ENCODE data around the gene CHD3. TPM values are rescaled to one million over a fixed set of nuclear protein-coding genes. Genes with fewer than 3 reads are reported as not detected.

Gene CHD3
- total and polyA plus RNA-seq, 2 experiments from 2014 or later = 2.9 to 9.7 TPM

DNA sequence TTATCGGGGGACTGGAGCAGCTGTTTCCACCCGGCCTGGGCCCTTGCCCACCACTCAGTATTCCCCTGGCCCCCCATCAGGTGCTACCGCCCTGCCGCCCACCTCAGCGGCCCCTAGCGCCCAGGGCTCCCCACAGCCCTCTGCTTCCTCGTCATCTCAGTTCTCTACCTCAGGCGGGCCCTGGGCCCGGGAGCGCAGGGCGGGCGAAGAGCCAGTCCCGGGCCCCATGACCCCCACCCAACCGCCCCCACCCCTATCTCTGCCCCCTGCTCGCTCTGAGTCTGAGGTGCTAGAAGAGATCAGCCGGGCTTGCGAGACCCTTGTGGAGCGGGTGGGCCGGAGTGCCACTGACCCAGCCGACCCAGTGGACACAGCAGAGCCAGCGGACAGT, 39.9 kb upstream of the CHD3 start (continued):
- no peak for TF ChIP-seq ZNF331 (CRISPR knock-in tag; IDR thresholded peaks at IDR 0.05; ENCODE audit: low read depth)
- TF ChIP-seq STAT1 (IDR thresholded peaks at IDR 0.05; ENCODE audit: unreplicated experiment) = no peak
- TF ChIP-seq POLR2AphosphoS5 (IDR thresholded peaks at IDR 0.05; ENCODE audit: low read depth) = no peak
- TF ChIP-seq, protein P1, sequence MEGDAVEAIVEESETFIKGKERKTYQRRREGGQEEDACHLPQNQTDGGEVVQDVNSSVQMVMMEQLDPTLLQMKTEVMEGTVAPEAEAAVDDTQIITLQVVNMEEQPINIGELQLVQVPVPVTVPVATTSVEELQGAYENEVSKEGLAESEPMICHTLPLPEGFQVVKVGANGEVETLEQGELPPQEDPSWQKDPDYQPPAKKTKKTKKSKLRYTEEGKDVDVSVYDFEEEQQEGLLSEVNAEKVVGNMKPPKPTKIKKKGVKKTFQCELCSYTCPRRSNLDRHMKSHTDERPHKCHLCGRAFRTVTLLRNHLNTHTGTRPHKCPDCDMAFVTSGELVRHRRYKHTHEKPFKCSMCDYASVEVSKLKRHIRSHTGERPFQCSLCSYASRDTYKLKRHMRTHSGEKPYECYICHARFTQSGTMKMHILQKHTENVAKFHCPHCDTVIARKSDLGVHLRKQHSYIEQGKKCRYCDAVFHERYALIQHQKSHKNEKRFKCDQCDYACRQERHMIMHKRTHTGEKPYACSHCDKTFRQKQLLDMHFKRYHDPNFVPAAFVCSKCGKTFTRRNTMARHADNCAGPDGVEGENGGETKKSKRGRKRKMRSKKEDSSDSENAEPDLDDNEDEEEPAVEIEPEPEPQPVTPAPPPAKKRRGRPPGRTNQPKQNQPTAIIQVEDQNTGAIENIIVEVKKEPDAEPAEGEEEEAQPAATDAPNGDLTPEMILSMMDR (conservative IDR thresholded peaks at IDR 0.05; ENCODE audit: low read depth in 2 of 2) = no peak
- no peak for TF ChIP-seq ZNF114 (CRISPR knock-in tag; IDR thresholded peaks at IDR 0.05)
- TF ChIP-seq NANOG (IDR thresholded peaks at IDR 0.05; ENCODE audit: borderline replicate concordance) = no peak
- TF ChIP-seq EZH2 (IDR thresholded peaks at IDR 0.05; ENCODE audit: low read depth, unreplicated experiment) = no peak
- TF ChIP-seq CREB1 (CRISPR knock-in tag; IDR thresholded peaks at IDR 0.05; ENCODE audit: low read depth) = no peak
- TF ChIP-seq, protein P2, sequence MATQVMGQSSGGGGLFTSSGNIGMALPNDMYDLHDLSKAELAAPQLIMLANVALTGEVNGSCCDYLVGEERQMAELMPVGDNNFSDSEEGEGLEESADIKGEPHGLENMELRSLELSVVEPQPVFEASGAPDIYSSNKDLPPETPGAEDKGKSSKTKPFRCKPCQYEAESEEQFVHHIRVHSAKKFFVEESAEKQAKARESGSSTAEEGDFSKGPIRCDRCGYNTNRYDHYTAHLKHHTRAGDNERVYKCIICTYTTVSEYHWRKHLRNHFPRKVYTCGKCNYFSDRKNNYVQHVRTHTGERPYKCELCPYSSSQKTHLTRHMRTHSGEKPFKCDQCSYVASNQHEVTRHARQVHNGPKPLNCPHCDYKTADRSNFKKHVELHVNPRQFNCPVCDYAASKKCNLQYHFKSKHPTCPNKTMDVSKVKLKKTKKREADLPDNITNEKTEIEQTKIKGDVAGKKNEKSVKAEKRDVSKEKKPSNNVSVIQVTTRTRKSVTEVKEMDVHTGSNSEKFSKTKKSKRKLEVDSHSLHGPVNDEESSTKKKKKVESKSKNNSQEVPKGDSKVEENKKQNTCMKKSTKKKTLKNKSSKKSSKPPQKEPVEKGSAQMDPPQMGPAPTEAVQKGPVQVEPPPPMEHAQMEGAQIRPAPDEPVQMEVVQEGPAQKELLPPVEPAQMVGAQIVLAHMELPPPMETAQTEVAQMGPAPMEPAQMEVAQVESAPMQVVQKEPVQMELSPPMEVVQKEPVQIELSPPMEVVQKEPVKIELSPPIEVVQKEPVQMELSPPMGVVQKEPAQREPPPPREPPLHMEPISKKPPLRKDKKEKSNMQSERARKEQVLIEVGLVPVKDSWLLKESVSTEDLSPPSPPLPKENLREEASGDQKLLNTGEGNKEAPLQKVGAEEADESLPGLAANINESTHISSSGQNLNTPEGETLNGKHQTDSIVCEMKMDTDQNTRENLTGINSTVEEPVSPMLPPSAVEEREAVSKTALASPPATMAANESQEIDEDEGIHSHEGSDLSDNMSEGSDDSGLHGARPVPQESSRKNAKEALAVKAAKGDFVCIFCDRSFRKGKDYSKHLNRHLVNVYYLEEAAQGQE (IDR thresholded peaks at IDR 0.05; ENCODE audit: unreplicated experiment) = no peak

- Histone ChIP-seq H3K36me3 (ENCODE audit: insufficient read depth) (no peaks in the 10 kb centered on the region), H4K20me1 (replicated peaks; ENCODE audit: insufficient read depth) (no peaks in the 10 kb centered on the region; the same call in 1 of the 2 replicates), H3K4me2 (no peak overlapping the region), H3K27ac (ENCODE audit: low read depth) (no peak overlapping the region), H3K4me1 (ENCODE audit: insufficient read depth) (peaks cover 15% of the 10 kb centered on the region), H3K79me2 (replicated peaks; ENCODE audit: insufficient read depth) (no peaks in the 10 kb centered on the region), H3K9me2 (ENCODE audit: insufficient read depth) (no peaks in the 10 kb centered on the region), H3K4me3 (no peak overlapping the region), H3K27me3 (ENCODE audit: insufficient read depth) (peaks cover 83% of the 10 kb centered on the region), H3F3A (replicated peaks; ENCODE audit: low read depth) (0 out of 2 replicates have a peak, but pooled peaks cover 7% of the 10 kb centered on the region), H2AFZ (no peak overlapping the region)
- no peak for TF ChIP-seq ZNF331 (CRISPR knock-in tag; IDR thresholded peaks at IDR 0.05; ENCODE audit: low read depth)
- Mint-ChIP-seq H3K36me3 (ENCODE audit: low read depth) (no peaks in the 10 kb centered on the region; the same call in 2 of the 3 replicates), H3K27ac (no peak overlapping the region), H3K27me3 (ENCODE audit: insufficient read depth, low read depth, poor library complexity) (peaks cover 38% of the 10 kb centered on the region), H3K4me1 (peaks cover 24% of the 10 kb centered on the region), H3K4me3 (no peak overlapping the region), H3K9me3 (no peaks in the 10 kb centered on the region; the same call in 1 of the 3 replicates)
- ATAC-seq = no peak
- no peak for DNase-seq (ENCODE audit: low spot score)
Observed at GRCh38 chr17:7849130-7849750, 39.3 kb upstream of the CHD3 start.

All from GM23338 (cell line).